WERI-Rb-1 (cell line): Measurements from ENCODE around the gene MSRB3.

ENCODE experiments used
- DNase-seq: peaks from one replicate; pipeline ENCODE4 v3.0.0-alpha.2; 2020
- H3K27ac ChIP-seq: fragments of 250-450 bp; sonication (Bioruptor Pico); 2 replicates; pipeline ENCODE4 v1.5.1; 2020; ENCODE audit warnings: mild to moderate bottlenecking, moderate library complexity
- H3K27me3 ChIP-seq: fragments of 250-450 bp; sonication (Bioruptor Pico); 2 replicates; pipeline ENCODE4 v1.5.1; 2021; ENCODE audit warnings: mild to moderate bottlenecking, low read depth, moderate library complexity; ENCODE audit not compliant: insufficient read depth, severe bottlenecking
- H3K36me3 ChIP-seq: fragments of 250-450 bp; sonication (Bioruptor Pico); 2 replicates; pipeline ENCODE4 v1.5.1; 2020; ENCODE audit warnings: mild to moderate bottlenecking, moderate library complexity
- H3K4me3 ChIP-seq: 2 replicates; pipeline ENCODE4 v1.5.1; 2011; ENCODE audit warnings: low read depth, mild to moderate bottlenecking, control low read depth, low read length
- H3K9me3 ChIP-seq: fragments of 250-450 bp; sonication (Bioruptor Pico); 2 replicates; pipeline ENCODE4 v1.5.1; 2021; ENCODE audit warnings: mild to moderate bottlenecking, moderate library complexity; ENCODE audit not compliant: severe bottlenecking
- TF ChIP-seq, protein P1 (sequence below): IDR thresholded peaks from 2 replicates; pipeline ENCODE4 v1.5.1; 2011; ENCODE audit warnings: low read depth, mild to moderate bottlenecking, control low read depth, inconsistent platforms, low read length

The MSRB3 gene

DNA sequence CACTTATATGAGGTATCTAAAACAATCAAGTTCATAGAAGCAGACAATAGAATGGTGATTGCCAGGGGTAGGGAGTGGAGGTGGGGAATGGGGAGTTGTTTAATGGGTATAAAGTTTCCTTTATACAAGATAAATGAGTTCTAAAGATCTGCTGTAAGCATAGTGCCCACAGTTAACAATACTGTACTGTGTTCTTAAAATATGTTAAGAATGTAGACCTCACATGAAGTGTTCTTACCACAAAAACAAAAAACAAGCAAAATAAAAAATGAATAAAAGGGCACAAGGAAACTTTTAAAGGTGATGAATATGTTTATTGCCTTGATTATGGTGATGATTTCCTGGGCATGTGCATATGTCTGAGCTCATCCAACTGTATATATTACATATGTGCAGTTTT is 211.8 kb downstream of the MSRB3 start:
- DNase-seq: no peak
- Histone ChIP-seq H3K4me3 (no peak overlapping the region), H3K36me3 (no peaks in the 10 kb centered on the region), H3K9me3 (no peaks in the 10 kb centered on the region), H3K27ac (no peak overlapping the region), H3K27me3 (no peaks in the 10 kb centered on the region)
- TF ChIP-seq, protein P1, sequence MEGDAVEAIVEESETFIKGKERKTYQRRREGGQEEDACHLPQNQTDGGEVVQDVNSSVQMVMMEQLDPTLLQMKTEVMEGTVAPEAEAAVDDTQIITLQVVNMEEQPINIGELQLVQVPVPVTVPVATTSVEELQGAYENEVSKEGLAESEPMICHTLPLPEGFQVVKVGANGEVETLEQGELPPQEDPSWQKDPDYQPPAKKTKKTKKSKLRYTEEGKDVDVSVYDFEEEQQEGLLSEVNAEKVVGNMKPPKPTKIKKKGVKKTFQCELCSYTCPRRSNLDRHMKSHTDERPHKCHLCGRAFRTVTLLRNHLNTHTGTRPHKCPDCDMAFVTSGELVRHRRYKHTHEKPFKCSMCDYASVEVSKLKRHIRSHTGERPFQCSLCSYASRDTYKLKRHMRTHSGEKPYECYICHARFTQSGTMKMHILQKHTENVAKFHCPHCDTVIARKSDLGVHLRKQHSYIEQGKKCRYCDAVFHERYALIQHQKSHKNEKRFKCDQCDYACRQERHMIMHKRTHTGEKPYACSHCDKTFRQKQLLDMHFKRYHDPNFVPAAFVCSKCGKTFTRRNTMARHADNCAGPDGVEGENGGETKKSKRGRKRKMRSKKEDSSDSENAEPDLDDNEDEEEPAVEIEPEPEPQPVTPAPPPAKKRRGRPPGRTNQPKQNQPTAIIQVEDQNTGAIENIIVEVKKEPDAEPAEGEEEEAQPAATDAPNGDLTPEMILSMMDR: no peak

GRCh38 chr12:65492998-65493912 is 214.8 kb downstream of the MSRB3 start:
- Histone ChIP-seq H3K9me3 (no peaks in the 10 kb centered on the region), H3K4me3 (no peak overlapping the region), H3K27ac (no peak overlapping the region), H3K36me3 (no peaks in the 10 kb centered on the region), H3K27me3 (no peaks in the 10 kb centered on the region)
- TF ChIP-seq, protein P1: no peak
- no peak for DNase-seq

GRCh38 chr12:65493913-65494245 is 215.4 kb downstream of the MSRB3 start:
- no peak for DNase-seq
- Histone ChIP-seq H3K4me3 (no peak overlapping the region), H3K27ac (no peak overlapping the region), H3K36me3 (no peaks in the 10 kb centered on the region), H3K9me3 (no peaks in the 10 kb centered on the region), H3K27me3 (no peaks in the 10 kb centered on the region)
- TF ChIP-seq, protein P1: no peak

DNA sequence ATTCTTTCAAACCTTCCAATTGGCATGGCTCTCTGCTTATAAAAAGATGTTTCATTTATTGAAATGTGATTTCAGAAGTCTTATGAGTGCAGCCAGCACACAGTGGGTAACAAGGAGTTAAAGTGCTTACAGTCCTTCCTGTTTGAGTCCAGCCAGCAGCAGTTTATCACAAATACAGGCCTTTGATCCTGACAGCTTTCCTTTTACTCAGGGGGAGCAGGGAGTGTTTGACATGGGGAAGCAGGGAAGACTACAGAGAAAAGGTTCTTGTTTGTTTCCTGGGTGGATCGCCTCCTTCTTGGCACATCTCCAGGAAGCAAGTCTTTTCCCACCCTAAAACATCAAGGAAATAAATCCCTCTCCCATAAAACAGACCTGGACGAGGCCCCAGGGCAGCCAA is 216.1 kb downstream of the MSRB3 start:
- Histone ChIP-seq H3K36me3 (no peaks in the 10 kb centered on the region), H3K9me3 (no peaks in the 10 kb centered on the region), H3K27me3 (no peaks in the 10 kb centered on the region), H3K4me3 (no peak overlapping the region), H3K27ac (no peak overlapping the region)
- TF ChIP-seq, protein P1: no peak
- no peak for DNase-seq

DNA sequence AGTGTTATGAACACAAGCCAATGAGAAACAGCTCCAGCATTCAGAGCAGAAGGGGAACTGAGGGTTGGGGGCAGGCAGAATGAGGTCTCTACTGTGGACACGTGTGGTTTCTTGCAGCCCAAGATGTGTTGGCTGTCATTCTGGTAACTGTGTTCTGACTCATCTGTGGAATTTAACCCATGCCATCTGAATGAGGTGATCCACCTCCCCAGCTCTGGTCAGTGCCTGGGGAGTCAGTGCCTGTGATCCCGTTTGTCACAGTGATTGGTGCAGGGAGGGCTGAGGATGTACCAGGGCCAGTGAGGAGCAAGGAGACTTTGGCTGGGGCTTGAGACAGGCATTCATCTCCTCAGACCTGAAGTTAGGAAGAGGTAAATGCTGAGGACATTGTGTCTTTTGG is 216.8 kb downstream of the MSRB3 start:
- DNase-seq: no peak
- TF ChIP-seq, protein P1: no peak
- H3K27ac ChIP-seq: no peak overlapping the region
- H3K27me3 ChIP-seq: no peaks in the 10 kb centered on the region
- no peaks in the 10 kb centered on the region for H3K9me3 ChIP-seq
- no peaks in the 10 kb centered on the region for H3K36me3 ChIP-seq
- no peak overlapping the region for H3K4me3 ChIP-seq

DNA sequence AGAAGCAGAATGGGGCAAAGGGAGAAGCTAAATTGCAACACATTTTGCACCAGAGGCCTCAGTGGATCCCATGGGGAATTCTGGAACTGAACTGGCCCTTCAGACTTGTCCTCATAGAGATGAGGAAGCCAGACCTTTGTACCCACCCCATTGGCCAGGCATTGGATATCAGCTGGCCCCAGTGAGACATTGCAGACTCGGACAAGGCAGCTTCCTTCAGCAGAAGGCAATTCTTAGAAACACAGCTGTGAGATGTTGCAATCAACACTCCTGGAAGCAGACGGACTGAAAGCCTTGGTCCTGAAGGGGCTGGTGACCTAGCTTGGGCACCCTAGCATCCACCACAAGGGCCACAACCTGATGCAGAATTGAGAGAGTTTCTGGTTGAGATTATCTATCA is 218.1 kb downstream of the MSRB3 start:
- H3K27ac ChIP-seq: no peak overlapping the region
- no peaks in the 10 kb centered on the region for H3K27me3 ChIP-seq
- no peaks in the 10 kb centered on the region for H3K9me3 ChIP-seq
- no peaks in the 10 kb centered on the region for H3K36me3 ChIP-seq
- no peak for DNase-seq
- no peak overlapping the region for H3K4me3 ChIP-seq
- TF ChIP-seq, protein P1: no peak
